ENCODE measurements around the gene MAGEA11. TPM values are rescaled to one million over a fixed set of nuclear protein-coding genes. Genes with fewer than 3 reads are reported as not detected.
"Not testable (repeated sequence)": the region's sequence is repeated elsewhere in the genome, so short reads cannot be mapped to it uniquely, and the experiment has no call there.

Gene MAGEA11
- total RNA-seq, 2 experiments from 2014 or later = not detected

DNA sequence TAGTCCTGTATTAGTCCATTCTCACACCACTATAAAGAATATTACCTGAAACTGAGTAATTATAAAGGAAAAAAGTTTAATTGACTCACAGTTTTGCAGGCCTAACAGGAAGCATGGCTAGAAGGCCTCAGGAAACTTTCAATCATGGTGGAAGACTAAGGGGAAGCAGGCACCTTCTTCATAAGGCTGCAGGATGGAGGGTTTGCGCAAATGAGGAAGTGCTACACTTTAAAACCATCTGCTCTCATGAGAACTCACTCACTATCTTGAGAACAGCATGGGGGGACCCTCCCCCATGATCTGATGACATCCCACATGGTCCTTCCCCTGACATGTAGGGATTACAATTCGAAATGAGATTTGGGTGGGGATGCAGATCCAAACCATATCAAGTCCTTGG is 12.1 kb upstream of the MAGEA11 start:
- Mint-ChIP-seq H3K4me1 (ENCODE audit: low read depth) (no peaks in the 10 kb centered on the region), H3K36me3 (no peaks in the 10 kb centered on the region), H3K27ac (no peak overlapping the region), H3K4me3 (no peak overlapping the region), H3K27me3 (no peaks in the 10 kb centered on the region), H3K9me3 (no peaks in the 10 kb centered on the region)
- intact Hi-C loops (cut with micrococcal nuclease) = no loop called here
- DNase-seq = no peak
- CTCF ChIA-PET = no interaction called here
- POLR2A ChIA-PET = no interaction called here

DNA sequence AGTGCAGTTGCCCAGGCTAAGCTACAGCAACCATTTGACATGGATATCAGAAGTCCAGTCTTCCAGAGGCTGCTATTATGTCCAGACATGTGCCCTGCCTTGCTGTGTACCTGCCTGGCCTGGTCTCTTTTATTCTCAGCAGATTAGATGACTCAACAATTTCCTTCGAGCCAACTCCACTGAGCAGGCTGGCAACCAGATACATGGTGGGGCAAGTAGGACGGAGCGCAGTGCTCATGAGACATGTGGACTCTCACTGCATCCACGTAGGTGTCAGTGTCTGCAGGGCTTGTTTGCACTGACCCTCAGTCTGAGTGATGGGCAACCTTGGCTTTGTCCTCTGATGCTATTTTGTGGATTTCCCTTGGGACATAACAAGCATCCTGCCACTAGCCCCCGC is 7.2 kb upstream of the MAGEA11 start:
- CTCF ChIA-PET = no interaction called here
- no peaks in the 10 kb centered on the region for H3K9me3 Mint-ChIP-seq
- H3K4me1 Mint-ChIP-seq (ENCODE audit: low read depth) = no peaks in the 10 kb centered on the region
- no peak overlapping the region for H3K27ac Mint-ChIP-seq
- H3K4me3 Mint-ChIP-seq = no peak overlapping the region
- no peak for DNase-seq
- H3K36me3 Mint-ChIP-seq = no peaks in the 10 kb centered on the region
- POLR2A ChIA-PET = no interaction called here
- intact Hi-C loops (cut with micrococcal nuclease) = no loop called here
- H3K27me3 Mint-ChIP-seq = peaks cover 2% of the 10 kb centered on the region

DNA sequence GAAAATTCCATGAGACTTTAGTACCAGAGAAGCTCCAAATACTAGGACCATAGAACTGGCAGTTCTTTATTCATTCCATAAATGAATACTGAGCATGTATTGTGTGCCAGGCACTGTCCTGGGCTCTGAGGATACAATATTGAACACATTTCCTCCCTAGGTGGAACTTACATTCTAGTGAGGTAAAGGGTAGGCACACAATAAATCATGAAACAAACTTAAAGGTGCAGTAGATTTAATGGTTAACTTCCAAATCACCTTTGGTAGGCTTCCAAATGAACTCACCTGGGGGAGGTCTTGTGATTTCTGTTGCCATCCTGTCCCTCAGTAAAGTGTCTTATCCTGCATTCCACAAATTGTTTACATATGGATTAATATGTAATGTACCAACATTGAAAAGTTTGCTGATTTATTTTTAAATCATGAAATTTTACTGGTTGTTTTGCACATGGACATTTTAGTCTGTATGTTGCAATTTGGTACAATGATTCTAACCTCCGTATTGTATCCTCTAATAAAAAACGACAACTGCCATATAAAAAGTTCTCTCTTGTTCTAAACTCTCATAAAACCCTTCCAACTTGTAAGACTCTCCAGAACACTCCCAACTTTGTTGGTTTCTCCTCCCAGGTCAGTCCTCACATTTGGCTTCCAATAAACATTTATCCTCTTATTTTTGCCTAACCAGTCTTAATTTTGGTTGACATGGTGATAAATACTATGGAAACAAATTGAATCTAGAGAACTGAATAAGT is 4.5 kb upstream of the MAGEA11 start:
- POLR2A ChIA-PET = no interaction called here
- H3K27ac Mint-ChIP-seq = no peak overlapping the region
- no peak overlapping the region for H3K4me3 Mint-ChIP-seq

DNA sequence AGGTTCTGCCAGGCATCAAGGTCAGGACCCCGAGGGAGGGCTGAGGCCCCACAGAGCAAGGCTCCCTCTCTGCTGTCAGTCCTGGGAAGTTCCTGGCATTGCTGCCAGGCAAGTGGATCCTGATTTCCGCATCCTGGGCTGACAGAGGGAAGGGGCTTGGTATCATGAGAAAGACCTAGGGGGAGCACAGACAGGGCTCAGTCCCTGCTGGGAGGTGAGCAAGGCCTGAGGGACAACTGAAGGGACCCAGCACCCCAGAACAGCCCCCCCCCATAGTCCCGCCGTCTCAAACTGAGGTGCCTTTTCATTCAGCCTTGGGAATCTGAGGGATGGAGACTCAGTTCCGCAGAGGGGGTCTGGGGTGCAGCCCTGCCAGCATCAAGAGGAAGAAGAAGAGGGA is 971 bp downstream of the MAGEA11 start:
- no peak overlapping the region for H3K4me3 Mint-ChIP-seq
- H3K36me3 Mint-ChIP-seq = no peaks in the 10 kb centered on the region
- H3K27ac Mint-ChIP-seq = no peak overlapping the region
- H3K4me1 Mint-ChIP-seq (ENCODE audit: low read depth) = no peaks in the 10 kb centered on the region
- no peaks in the 10 kb centered on the region for H3K9me3 Mint-ChIP-seq
- intact Hi-C loops (cut with micrococcal nuclease) = no loop called here
- ChIA-PET CTCF (no interaction called here), POLR2A (no interaction called here)
- DNase-seq = no peak
- H3K27me3 Mint-ChIP-seq = no peaks in the 10 kb centered on the region

More for the DNA sequence above, 4.5 kb upstream of the MAGEA11 start:
- CTCF ChIA-PET = no interaction called here
- Mint-ChIP-seq H3K27me3 (peaks cover 2% of the 10 kb centered on the region), H3K9me3 (no peaks in the 10 kb centered on the region), H3K4me1 (ENCODE audit: low read depth) (no peaks in the 10 kb centered on the region), H3K36me3 (no peaks in the 10 kb centered on the region)
- DNase-seq = no peak
- intact Hi-C loops (cut with micrococcal nuclease) = no loop called here

DNA sequence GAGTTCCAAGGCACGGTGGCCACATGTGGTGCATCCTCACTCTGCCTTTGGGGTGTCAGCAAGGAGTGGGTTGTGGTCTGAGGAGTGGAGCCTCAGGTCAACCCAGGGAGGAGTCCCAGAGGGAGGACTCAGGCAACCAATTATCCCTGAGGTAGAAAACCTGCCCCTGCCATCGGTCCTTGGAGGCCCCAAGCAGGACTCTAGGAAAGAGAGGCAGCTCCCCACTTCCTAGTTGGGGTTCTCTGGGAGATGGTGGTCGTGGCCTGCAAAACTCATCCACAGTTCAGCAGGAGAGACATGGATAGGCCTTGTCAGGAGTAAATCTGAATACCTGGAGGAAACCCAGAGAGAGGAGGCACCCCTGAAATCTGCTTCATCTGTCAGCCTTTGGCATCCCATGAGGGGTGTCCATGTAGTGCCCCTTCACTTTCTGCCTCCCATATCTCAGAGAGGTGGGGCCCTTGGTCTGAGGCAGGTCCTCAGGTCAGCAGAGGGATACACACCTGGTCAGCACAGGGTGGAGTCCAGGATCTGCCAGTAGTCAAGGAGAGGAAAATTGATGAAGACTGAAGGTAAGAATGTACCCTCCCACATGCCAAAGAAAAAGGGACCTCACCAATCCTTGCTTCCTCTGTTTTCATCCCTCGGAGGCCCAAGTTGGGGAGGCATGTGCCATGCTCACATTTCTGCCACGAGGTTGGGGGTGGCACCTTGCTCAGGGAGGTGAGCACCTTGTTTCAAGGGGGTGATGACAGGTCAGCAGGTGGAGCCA is 1.6 kb downstream of the MAGEA11 start:
- Mint-ChIP-seq H3K36me3 (no peaks in the 10 kb centered on the region), H3K27ac (no peak overlapping the region), H3K27me3 (no peaks in the 10 kb centered on the region), H3K4me1 (ENCODE audit: low read depth) (no peaks in the 10 kb centered on the region), H3K4me3 (no peak overlapping the region), H3K9me3 (no peaks in the 10 kb centered on the region)
- DNase-seq = no peak
- CTCF ChIA-PET = no interaction called here
- POLR2A ChIA-PET = no interaction called here
- intact Hi-C loops (cut with micrococcal nuclease) = no loop called here

DNA sequence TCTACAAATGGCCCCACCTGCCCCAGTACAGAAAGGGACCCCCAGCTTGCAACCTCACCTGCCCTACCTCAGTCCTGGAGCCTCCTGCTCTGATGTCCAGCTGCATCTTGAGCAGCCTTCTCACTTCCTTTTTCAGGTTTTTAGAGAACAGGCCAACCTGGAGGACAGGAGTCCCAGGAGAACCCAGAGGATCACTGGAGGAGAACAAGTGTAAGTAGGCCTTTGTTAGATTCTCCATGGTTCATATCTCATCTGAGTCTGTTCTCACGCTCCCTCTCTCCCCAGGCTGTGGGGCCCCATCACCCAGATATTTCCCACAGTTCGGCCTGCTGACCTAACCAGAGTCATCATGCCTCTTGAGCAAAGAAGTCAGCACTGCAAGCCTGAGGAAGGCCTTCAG is 3.6 kb downstream of the MAGEA11 start:
- no peaks in the 10 kb centered on the region for H3K36me3 Mint-ChIP-seq
- ChIA-PET CTCF (no interaction called here), POLR2A (no interaction called here)
- no peaks in the 10 kb centered on the region for H3K9me3 Mint-ChIP-seq
- no peaks in the 10 kb centered on the region for H3K27me3 Mint-ChIP-seq
- H3K4me3 Mint-ChIP-seq = no peak overlapping the region
- DNase-seq = no peak
- intact Hi-C loops (cut with micrococcal nuclease) = no loop called here
- no peaks in the 10 kb centered on the region for H3K4me1 Mint-ChIP-seq (ENCODE audit: low read depth)
- H3K27ac Mint-ChIP-seq = no peak overlapping the region

DNA sequence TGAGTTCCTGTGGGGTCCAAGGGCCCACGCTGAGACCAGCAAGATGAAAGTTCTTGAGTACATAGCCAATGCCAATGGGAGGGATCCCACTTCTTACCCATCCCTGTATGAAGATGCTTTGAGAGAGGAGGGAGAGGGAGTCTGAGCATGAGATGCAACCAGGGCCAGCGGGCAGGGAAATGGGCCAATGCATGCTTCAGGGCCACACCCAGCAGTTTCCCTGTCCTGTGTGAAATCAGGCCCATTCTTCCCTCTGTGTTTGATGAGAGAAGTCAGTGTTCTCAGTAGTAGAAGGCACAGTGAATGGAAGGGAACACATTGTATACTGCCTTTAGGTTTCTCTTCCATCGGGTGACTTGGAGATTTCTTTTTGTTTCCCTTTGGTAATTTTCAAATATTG is 4.8 kb downstream of the MAGEA11 start:
- Mint-ChIP-seq H3K27ac (no peak overlapping the region), H3K9me3 (no peaks in the 10 kb centered on the region), H3K36me3 (no peaks in the 10 kb centered on the region), H3K27me3 (no peaks in the 10 kb centered on the region), H3K4me1 (ENCODE audit: low read depth) (no peaks in the 10 kb centered on the region), H3K4me3 (no peak overlapping the region)
- no peak for DNase-seq
- CTCF ChIA-PET = no interaction called here
- intact Hi-C loops (cut with micrococcal nuclease) = no loop called here
- POLR2A ChIA-PET = no interaction called here

DNA sequence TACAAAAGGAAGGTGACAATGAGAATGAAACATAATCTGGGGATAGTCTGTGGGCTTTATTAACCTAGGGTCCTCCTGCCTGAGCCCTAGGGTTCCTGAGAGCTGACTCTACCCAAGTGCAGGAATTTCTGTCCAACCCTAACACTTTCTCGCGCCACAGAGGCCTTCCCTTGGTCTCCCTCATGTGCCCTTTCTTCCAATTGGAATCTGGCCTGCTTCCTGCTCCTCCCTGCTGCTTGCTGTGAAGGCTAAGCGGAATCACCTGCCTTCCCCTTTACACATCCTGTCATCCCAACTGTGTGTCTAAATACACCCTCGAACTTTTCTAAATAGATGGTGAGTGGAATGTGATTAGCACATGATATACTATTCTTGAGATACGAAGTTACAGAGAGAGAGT is 5.9 kb downstream of the MAGEA11 start:
- intact Hi-C loops (cut with micrococcal nuclease) = no loop called here
- H3K36me3 Mint-ChIP-seq = no peaks in the 10 kb centered on the region

DNA sequence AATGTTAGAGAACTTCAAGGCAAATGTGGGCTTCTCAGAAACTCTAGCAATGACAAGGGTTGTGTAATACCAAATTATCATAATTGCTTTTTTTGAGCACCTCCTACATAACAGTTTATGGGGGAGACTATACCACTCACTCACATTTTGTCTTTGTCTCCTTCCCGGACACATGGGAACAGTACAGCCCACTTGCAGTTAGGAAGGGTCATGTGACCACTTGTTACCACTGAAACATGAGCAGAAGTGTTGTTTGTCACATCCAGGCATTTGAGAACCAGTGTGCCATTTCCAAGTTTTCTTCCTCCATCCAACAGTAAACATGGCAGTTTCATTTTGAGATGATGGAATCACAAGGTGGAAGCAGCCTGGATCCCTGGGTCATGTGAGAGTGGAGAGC is 6.9 kb downstream of the MAGEA11 start:
- no peak overlapping the region for H3K27ac Mint-ChIP-seq
- no peak overlapping the region for H3K4me3 Mint-ChIP-seq
- no peak for DNase-seq
- POLR2A ChIA-PET = no interaction called here
- CTCF ChIA-PET = no interaction called here
- H3K36me3 Mint-ChIP-seq = no peaks in the 10 kb centered on the region
- no peaks in the 10 kb centered on the region for H3K27me3 Mint-ChIP-seq
- intact Hi-C loops (cut with micrococcal nuclease) = no loop called here
- H3K9me3 Mint-ChIP-seq = no peaks in the 10 kb centered on the region
- H3K4me1 Mint-ChIP-seq (ENCODE audit: low read depth) = no peaks in the 10 kb centered on the region

More for the DNA sequence above, 5.9 kb downstream of the MAGEA11 start:
- ChIA-PET POLR2A (no interaction called here), CTCF (no interaction called here)
- no peaks in the 10 kb centered on the region for H3K4me1 Mint-ChIP-seq (ENCODE audit: low read depth)
- H3K9me3 Mint-ChIP-seq = no peaks in the 10 kb centered on the region
- no peak for DNase-seq
- no peak overlapping the region for H3K4me3 Mint-ChIP-seq
- no peaks in the 10 kb centered on the region for H3K27me3 Mint-ChIP-seq
- H3K27ac Mint-ChIP-seq = no peak overlapping the region

DNA sequence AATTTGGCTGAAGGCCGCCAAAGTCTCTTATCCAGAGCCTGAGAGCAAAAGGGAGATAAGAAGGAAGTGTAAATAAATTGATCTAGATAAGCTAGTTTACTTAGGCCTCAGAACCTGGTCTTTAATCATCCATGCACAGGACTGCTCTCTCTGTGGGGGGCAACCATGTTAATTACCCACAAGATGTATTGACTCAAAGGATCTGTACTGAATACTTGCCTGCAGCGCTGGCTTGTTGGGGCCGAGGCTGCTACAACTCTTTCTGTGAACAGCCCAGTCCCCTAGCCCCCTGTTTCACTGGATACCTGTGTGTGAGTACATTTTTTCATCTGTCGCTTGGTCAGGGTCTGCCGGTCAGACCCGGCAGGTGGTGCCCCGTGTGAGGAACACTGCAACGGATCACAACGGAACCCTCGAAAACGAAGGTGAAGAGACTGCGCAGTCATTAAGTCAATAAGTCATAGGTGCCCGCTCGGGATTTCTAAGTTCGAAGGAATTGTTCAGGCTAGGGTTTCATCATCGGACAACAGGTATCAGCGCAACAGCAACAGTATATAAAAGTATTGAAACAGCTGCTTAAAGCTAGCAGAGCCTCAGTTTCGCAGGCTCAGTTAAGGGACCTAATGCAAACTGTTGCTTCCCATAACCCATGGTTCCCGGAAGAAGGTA is 8.3 kb downstream of the MAGEA11 start:
- ChIA-PET CTCF (no interaction called here), POLR2A (no interaction called here)
- Mint-ChIP-seq H3K27me3 (no peaks in the 10 kb centered on the region), H3K36me3 (no peaks in the 10 kb centered on the region), H3K27ac (no peak overlapping the region), H3K9me3 (no peaks in the 10 kb centered on the region), H3K4me1 (ENCODE audit: low read depth) (no peaks in the 10 kb centered on the region), H3K4me3 (no peak overlapping the region)
- DNase-seq = no peak
- intact Hi-C loops (cut with micrococcal nuclease) = no loop called here

DNA sequence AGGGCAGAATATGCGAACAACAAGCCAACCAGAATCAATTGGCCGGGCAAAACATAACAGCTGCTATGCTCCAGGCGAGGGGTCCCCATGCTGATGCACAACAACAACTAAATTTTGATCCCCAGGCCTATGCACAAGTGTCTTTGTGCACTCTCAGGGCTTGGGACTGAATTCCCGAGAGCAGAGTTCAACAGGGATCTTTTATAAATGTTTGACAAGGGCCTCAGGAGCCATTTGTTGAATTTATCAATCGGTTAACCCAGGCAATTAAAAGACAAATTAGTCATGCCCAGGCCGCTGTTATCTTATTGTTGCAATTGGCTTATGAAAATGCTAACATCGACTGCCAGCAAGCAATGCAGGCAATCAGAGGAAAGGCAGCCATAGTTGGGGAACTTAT is 9.4 kb downstream of the MAGEA11 start:
- H3K36me3 Mint-ChIP-seq; H3K4me1 Mint-ChIP-seq (ENCODE audit: low read depth); intact Hi-C loops (cut with micrococcal nuclease); H3K9me3 Mint-ChIP-seq; DNase-seq; CTCF ChIA-PET; H3K27ac Mint-ChIP-seq; POLR2A ChIA-PET; H3K4me3 Mint-ChIP-seq; H3K27me3 Mint-ChIP-seq: not testable (repeated sequence)

DNA sequence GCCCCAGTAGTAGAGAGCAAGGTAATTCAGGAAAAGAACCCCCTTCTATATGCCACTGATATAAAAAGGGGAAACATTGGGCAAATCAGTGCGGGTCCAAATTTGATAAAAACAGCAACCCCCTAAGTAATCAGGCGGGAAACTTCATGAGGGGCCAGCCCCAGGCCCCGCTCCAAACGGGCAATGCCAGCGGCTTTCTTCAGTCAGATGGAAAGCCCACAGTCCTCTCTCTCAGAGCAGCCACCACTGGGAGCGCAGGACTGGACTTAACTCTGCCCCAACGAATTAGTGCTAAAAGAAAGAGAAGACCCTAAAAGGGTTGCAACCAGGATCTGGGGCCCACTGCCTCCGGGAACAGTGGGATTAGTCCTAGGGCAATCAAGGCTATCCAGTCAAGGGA is 9.9 kb downstream of the MAGEA11 start:
- POLR2A ChIA-PET = no interaction called here
- no peaks in the 10 kb centered on the region for H3K27me3 Mint-ChIP-seq

More for the DNA sequence above, 9.9 kb downstream of the MAGEA11 start:
- no peak for DNase-seq
- intact Hi-C loops (cut with micrococcal nuclease) = no loop called here
- Mint-ChIP-seq H3K4me3 (no peak overlapping the region), H3K4me1 (ENCODE audit: low read depth) (no peaks in the 10 kb centered on the region), H3K9me3 (no peaks in the 10 kb centered on the region), H3K36me3 (no peaks in the 10 kb centered on the region), H3K27ac (no peak overlapping the region)
- CTCF ChIA-PET = no interaction called here

All from activated CD4-positive, alpha-beta memory T cell treated with anti-CD3 and anti-CD28 coated beads for 36 hours (primary cell).